HG03575 (cell line): ENCODE data around the gene AP2A1.
"Not testable (repeated sequence)": the region's sequence is repeated elsewhere in the genome, so short reads cannot be mapped to it uniquely, and the experiment has no call there.

ENCODE experiments used
- ATAC-seq: cut with Tn5 transposase; IDR thresholded peaks from one replicate; pipeline ENCODE4 v1.9.1; 2021; ENCODE audit not compliant: unreplicated experiment, insufficient number of reproducible peaks, low FRiP score; ENCODE audit errors: extremely low read depth

The AP2A1 gene

GRCh38 chr19:49807904-49808675, 41.3 kb downstream of the AP2A1 start:
- ATAC-seq, result no peak

DNA sequence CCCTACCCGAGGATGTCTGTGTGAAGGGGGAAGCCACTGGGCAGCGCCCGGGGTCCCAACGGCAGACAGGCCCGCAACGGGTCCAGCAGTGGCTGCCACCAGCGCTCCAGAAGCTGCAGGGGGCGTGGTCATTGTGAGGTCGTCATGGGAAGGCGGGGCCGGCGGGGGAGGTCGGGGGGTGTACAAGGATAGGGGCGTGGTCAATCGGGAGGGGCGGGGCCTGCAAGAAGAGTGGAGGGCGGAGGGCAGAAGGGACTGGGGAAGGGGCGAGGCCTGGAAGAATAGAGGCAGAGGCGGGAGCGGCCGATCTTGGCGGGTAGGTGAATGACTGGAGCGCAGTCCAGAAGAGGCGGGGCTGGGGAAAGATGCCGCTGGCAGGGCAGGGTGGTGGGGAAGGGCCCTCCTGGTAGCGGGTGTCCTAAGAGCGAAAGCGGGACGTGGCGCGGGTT, 41.9 kb downstream of the AP2A1 start:
- no peak for ATAC-seq

DNA sequence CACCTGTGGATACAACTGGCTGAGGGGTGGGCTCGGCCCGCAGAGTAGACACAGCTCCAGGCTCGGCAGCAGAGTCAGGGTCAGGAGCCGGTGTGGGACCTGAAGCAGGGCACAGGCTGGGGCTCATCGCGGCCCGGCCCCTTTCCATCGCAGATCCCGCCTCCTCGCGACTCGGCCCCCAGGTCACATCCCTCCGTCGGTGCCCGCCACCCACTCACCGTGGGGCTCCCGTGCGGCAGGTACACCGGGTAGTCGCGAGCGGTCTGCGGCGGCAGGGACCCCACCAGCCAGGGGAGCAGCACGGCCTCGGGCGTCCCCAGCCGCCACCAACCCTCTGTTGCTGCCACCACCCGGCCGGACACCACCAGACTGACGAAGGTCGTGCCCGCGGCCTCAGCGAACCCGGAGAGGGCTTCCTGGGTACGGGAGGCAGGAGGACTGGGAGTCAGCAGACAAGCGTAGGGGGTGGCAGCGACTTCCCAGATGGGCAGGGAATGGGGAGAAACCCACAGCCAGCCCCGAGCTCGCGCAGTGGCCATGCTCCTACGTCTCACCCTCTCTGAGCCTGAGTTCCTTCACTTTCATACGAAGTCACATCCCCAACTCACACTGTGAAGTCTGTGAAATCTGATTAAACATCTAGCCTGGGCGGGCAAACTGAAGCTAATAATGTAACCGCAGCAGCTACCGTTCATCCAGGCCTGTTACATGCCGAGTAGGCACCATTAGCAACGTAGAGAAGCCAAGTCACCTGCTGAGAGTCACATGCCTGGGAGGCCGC, 42.5 kb downstream of the AP2A1 start:
- ATAC-seq, result no peak

DNA sequence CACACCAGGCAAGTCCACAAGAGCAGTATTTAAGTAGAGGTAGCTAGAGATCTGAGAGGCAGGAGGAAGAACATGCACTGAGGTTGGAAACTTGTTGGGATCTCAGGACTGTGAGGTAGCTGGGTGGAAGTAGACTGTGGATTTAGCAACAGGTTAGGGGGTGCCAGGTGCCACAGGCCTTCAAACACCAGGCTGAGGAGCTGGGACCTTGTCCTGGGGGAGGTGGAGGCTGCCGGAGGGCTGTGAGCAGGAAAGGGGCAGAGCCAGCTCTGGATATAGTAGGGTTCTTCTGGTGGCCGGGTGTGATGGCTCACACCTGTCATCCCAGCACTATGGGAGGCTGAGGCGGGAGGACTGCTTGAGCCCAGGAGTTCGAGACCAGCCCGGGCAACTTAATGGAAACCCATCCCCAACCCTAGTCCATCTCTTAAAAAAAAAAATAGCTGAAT, 43.2 kb downstream of the AP2A1 start:
- no peak for ATAC-seq

GRCh38 chr19:49811328-49811727, 44.5 kb downstream of the AP2A1 start:
- ATAC-seq, result no peak

DNA sequence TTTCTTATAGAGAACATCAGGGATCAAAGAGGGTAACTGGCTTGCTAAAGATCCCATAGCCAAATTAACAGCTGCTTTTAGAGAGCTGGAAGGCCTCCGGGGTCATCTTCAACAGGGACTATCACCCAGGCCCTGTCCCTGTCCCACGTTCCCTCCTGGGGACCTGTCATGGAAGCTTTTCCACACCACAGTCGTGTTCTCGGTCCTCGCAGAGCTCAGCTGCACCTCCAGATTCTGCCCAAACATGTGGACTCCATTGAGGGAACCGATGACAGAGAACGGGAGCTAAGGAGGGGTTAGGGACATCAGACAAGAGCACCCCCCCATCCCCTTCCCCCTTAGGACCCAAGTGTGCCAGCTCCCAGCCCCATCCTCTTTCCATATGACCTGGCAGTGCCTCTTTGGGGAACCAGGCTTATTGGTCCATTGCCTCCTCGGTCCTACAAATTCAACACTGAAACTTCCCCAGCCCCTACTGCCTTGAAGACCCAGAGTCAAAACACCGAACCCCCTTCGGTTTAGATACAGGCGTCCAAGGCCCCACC, 45.7 kb downstream of the AP2A1 start:
- no peak for ATAC-seq

DNA sequence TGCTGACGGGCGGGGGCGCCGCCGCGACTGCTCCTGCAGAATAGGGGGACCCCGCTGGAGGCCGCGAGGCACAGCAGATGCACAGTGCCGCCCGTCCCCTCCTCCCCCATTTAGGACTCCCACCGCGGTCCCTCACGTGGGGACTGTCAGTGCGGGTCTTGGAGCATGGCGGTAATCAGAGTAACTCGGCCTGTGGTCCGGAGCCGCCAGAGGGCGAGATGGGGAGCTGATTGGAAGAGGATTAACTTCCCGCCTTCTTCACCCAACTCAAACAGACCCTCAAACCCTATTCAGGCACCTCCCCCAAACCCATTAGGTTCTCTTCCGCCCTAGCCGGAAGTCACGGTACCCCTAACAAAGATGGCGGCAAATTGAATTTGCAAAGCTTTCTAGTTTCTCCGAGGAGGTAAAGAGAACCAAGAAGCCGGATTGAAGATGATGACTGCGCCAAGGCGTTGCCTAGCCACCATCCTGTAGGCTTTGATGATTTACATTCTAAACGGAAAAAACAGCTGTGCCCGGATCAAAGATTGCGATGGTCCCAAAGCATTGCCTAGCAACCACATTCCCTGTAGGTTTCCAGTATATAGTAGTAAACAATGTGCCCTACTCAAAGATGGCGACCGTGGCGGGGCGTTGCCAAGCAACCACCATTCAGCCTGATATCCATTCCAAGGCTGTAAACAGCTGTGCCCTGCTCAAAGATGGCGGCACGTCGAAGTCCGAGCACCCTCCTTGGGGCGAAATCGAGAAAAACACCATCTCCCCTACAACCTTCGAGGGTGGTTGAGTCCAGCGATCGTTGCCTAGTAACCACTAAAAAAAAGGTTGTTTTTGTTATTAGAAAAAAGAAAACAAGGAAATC, 46.4 kb downstream of the AP2A1 start, which contains the start of gene FUZ:
FUZ (minus strand) TSS at position 296 of the 865 bp plus-strand sequence; CDS start at position 110, 186 bp downstream.
- ATAC-seq, result no peak

DNA sequence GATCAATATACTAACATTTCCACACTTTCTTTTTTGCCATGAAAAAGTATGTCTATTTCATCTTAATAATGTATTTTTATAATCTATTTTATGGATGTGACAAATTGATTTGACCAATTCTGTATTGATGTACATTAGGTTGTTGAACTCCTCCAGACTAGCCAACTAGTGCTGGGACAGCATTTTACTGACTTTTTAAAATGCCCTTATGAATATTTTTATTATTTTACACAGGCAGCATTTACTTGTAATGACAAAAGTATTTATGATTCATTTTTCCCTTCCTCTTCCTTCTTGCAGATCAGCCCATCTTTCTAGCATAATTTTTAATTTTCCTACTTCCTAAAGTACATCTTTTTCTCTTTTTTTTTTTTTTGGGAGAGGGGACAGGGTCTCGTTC, 47.2 kb downstream of the AP2A1 start:
- no peak for ATAC-seq

GRCh38 chr19:49816590-49816989, 49.8 kb downstream of the AP2A1 start:
- ATAC-seq, result no peak

DNA sequence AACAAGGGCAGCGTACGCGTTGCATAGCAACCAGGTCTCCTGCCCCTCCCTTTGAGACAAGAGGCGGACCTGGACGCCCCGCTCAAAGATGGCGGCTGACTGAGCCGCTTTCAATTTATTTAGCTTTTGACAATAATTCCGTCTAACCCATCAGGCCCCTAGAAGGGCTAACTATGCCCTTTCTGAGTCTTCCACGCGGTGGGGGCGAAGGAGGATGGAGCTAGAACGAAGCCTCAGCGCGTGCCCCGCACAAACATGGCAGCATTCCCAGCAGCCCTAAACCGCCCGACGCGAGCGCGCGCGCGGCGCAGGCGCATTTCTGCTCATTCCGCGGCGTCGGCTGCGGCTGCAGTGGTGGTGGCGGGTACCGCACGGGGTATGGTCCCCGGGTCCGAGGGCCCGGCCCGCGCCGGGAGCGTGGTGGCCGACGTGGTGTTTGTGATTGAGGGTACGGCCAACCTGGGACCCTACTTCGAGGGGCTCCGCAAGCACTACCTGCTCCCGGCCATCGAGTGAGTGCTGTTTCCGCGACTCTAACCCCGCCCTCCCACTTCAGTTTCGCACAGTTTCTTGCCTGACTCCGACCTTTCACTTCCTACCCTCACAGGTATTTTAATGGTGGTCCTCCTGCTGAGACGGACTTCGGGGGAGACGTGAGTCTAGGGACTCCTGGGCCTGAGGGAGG, 51.3 kb downstream of the AP2A1 start, which contains the start of gene MED25:
MED25 (plus strand) TSS at position 326 of the 685 bp plus-strand sequence; CDS start at position 379, 53 bp downstream.
- no peak for ATAC-seq

GRCh38 chr19:49818649-49819370, 52.0 kb downstream of the AP2A1 start:
- ATAC-seq, result no peak

DNA sequence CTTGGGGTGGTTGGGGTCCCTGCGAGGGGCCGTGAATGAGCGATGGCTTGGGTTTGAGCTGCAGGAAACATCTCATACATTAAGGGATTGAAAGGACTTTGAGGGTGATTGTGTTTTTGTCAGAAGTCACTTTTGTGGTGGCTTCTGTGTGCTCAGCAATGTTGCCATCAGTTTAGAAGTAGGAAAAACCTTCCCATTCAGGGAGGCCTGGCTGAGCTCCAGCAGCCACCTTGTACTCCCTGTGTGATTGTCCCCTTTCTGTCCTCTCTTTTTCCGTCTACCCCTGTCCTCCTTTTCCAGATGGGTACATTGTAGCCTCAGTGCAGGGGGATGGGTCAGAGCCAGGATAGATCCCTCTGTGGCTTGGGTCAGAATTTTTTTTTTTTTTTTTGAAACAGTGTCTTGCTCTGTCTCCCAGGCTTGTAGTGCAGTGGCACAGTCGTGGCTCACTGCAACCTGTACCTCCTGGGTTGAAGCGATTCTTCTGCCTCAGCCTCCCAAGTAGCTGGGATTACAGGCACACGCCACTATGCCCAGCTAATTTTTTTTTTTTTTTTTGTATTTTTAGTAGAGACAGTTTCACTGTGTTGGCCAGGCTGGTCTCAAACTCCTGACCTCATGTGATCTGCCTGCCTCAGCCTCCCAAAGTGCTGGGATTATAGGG, 52.8 kb downstream of the AP2A1 start:
- ATAC-seq, result not testable (repeated sequence)

GRCh38 chr19:49820125-49820524, 53.3 kb downstream of the AP2A1 start:
- no peak for ATAC-seq

- ATAC-seq, result no peak
These were observed 56.7 kb downstream of the AP2A1 start for GRCh38 chr19:49823472-49823871.

DNA sequence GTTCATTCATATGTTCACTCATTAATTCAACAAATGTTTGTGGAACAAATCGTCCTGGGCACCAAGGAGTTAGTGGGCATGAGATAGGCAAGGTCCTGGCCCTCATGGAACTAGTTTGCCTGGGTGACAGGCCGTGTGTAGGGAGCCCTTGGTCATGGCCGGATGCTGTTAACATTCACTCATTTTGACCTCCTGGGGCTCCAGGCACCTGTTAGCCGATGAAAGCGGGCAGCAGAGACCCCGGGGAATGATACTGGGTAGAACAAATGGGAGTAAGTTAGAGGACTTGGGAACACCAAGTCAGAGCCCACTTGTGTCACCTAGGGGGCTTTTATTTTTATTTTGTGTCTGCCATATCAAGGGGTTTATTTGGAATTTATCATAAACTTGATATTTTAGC, 57.9 kb downstream of the AP2A1 start:
- ATAC-seq, result no peak

- ATAC-seq, result no peak
These were observed 60.2 kb downstream of the AP2A1 start for GRCh38 chr19:49827034-49827433.

DNA sequence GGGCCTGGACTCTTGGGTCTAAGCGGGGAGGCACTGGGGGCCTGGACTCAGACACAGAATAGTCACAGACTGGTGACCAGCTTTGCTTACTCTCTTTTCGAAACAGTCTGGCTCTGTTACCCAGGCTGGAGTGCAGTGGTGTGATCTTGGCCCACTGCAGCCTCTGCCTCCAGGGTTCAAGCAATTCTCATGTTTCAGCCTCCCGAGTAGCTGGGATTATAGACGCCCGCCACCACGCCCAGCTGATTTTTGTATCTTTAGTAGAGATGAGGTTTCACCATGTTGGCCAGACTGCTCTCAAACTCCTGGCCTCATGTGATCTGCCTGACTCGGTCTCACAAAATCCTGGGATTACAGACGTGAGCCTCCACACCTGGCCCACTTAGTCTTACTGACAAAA, 62.4 kb downstream of the AP2A1 start:
- no peak for ATAC-seq
